HCT116 (cell line): ENCODE measurements around the gene MAP3K21. TPM values are rescaled to one million over a fixed set of nuclear protein-coding genes. Genes with fewer than 3 reads are reported as not detected.

Experiments used
- ATAC-seq: fragments of 200-7000 bp; cut with Tn5 transposase; 2 replicates; pipeline ENCODE4 v1.9.1; 2020; ENCODE audit warnings: mild to moderate bottlenecking, moderate library complexity
- BruUV-seq: library from RNA; stranded (reverse); fragments of 400-500 nt; replicated peaks from 2 replicates; lab custom pipeline; 2021; lab: Mats Ljungman, UMichigan
- CTCF ChIA-PET: fragments of 300-600 bp; sonication (Branson Sonifier 250); formaldehyde crosslinking; loops from one replicate; lab custom pipeline; 2021; ENCODE audit warnings: antibody characterized with exemption; lab: Charles Lee
- POLR2A ChIA-PET: fragments of 300-600, 350-600 bp; sonication (Branson Sonifier 250); formaldehyde crosslinking; loops from one replicate; lab custom pipeline; 2021; ENCODE audit warnings: antibody characterized with exemption; lab: Charles Lee
- RAD21 ChIA-PET, 2 experiments: fragments of 300-600 bp; sonication (Branson Sonifier 250); formaldehyde crosslinking; loops; one replicate each; lab custom pipeline; 2023; ENCODE audit warnings: low total read pairs in 2 of 2; ENCODE audit not compliant: uncharacterized antibody in 2 of 2, unreplicated experiment in 2 of 2, low non-redundant PET in 1 of 2; lab: Charles Lee
- DNase-seq: peaks from one replicate; pipeline ENCODE4 v3.0.0-alpha.2; 2010; ENCODE audit warnings: low read depth, low spot score
- H2AFZ ChIP-seq: fragments of 200-600 bp; shearing (Covaris generic), sonication (generic); 2 replicates; pipeline ENCODE4 v1.6.1; 2017; ENCODE audit warnings: low read depth, mixed run types, mixed read lengths, antibody characterized with exemption, low read length; ENCODE audit not compliant: poor library complexity, severe bottlenecking
- H3K27ac ChIP-seq: 2 replicates; pipeline ENCODE4 v1.5.1; 2012; ENCODE audit warnings: low read depth, low read length
- H3K27me3 ChIP-seq: fragments of 200-600 bp; sonication (generic); 2 replicates; pipeline ENCODE4 v1.6.1; 2016; ENCODE audit warnings: mixed run types, low read length, mixed read lengths; ENCODE audit not compliant: insufficient read depth
- H3K36me3 ChIP-seq, 2 experiments: fragments of 200-500 bp in 1 of 2; fragments of 200-600 bp in 1 of 2; sonication (Bioruptor generic) in 1 of 2; sonication (generic) in 1 of 2; 2 replicates each; pipeline versions ENCODE4 v1.5.1 to v1.6.1; 2014 to 2016; ENCODE audit warnings: low read length in 2 of 2, inconsistent platforms in 1 of 2, mixed read lengths in 1 of 2, mixed run types in 1 of 2; ENCODE audit not compliant: insufficient read depth in 2 of 2, control insufficient read depth in 1 of 2
- H3K4me1 ChIP-seq, 2 experiments: fragments of 200-600 bp in 1 of 2; sonication (generic) in 1 of 2; 2 replicates each; pipeline versions ENCODE4 v1.5.1 to v1.6.1; 2012 to 2017; ENCODE audit warnings: low read length in 2 of 2, inconsistent platforms in 1 of 2, mild to moderate bottlenecking in 1 of 2, mixed read lengths in 1 of 2, mixed run types in 1 of 2, moderate library complexity in 1 of 2; ENCODE audit not compliant: insufficient read depth in 2 of 2, control insufficient read depth in 1 of 2
- H3K4me2 ChIP-seq: fragments of 200-600 bp; sonication (generic); 2 replicates; pipeline ENCODE4 v1.6.1; 2017; ENCODE audit warnings: mixed run types, low read length, mixed read lengths
- H3K4me3 ChIP-seq, 2 experiments: fragments of 200-600 bp in 1 of 2; sonication (generic) in 1 of 2; replicated peaks in 1 of 2; 2 replicates each; pipeline ENCODE4 v1.5.1; 2011 to 2016; ENCODE audit warnings: low read length in 2 of 2, control low read depth in 1 of 2, low read depth in 1 of 2, mild to moderate bottlenecking in 1 of 2, mixed read lengths in 1 of 2, mixed run types in 1 of 2
- H3K79me2 ChIP-seq: fragments of 200-600 bp; sonication (generic); 2 replicates; pipeline ENCODE4 v1.6.1; 2017; ENCODE audit warnings: mild to moderate bottlenecking, mixed run types, low read length, moderate library complexity, mixed read lengths; ENCODE audit not compliant: insufficient read depth
- H3K9ac ChIP-seq: fragments of 200-600 bp; sonication (generic); 2 replicates; pipeline ENCODE4 v1.6.1; 2016; ENCODE audit warnings: low read length, mixed read lengths
- H3K9me2 ChIP-seq: fragments of 200-600 bp; sonication (generic), shearing (Covaris generic); 2 replicates; pipeline ENCODE4 v1.6.1; 2017; ENCODE audit warnings: mixed run types, mild to moderate bottlenecking, moderate library complexity; ENCODE audit not compliant: insufficient read depth
- H3K9me3 ChIP-seq, 2 experiments: fragments of 200-500 bp in 1 of 2; fragments of 200-600 bp in 1 of 2; sonication (Bioruptor generic) in 1 of 2; sonication (generic) in 1 of 2; 2 replicates each; pipeline ENCODE4 v1.6.1; 2014 to 2017; ENCODE audit warnings: low read length in 2 of 2, mixed read lengths in 2 of 2, inconsistent platforms in 1 of 2, low read depth in 1 of 2, mild to moderate bottlenecking in 1 of 2, mixed run types in 1 of 2, moderate library complexity in 1 of 2; ENCODE audit not compliant: control insufficient read depth in 1 of 2, insufficient read depth in 1 of 2
- H4K20me1 ChIP-seq: fragments of 200-600 bp; sonication (generic), shearing (Covaris generic); 2 replicates; pipeline ENCODE4 v1.6.1; 2017; ENCODE audit warnings: mixed run types, mild to moderate bottlenecking, moderate library complexity; ENCODE audit not compliant: insufficient read depth
- ATF3 ChIP-seq: IDR thresholded peaks from 2 replicates; pipeline ENCODE4 v1.6.1; 2012
- CBX3 ChIP-seq: IDR thresholded peaks from 2 replicates; pipeline ENCODE4 v1.6.1; 2012; ENCODE audit warnings: low read depth
- ELF1 ChIP-seq: IDR thresholded peaks from 2 replicates; pipeline ENCODE4 v1.6.1; 2012; ENCODE audit warnings: low read depth, borderline replicate concordance
- JUND ChIP-seq: IDR thresholded peaks from 2 replicates; pipeline ENCODE4 v1.6.1; 2012
- MAX ChIP-seq: IDR thresholded peaks from 2 replicates; pipeline ENCODE4 v1.6.1; 2012
- REST ChIP-seq: IDR thresholded peaks from 2 replicates; pipeline ENCODE4 v1.6.1; 2012; ENCODE audit warnings: low read depth
- SIN3A ChIP-seq: IDR thresholded peaks from 2 replicates; pipeline ENCODE4 v1.6.1; 2012; ENCODE audit warnings: low read depth
- SP1 ChIP-seq: IDR thresholded peaks from 2 replicates; pipeline ENCODE4 v1.6.1; 2012; ENCODE audit warnings: low read depth
- SRF ChIP-seq: IDR thresholded peaks from 2 replicates; pipeline ENCODE4 v1.6.1; 2012; ENCODE audit warnings: low read depth
- TCF7L2 ChIP-seq: IDR thresholded peaks from 2 replicates; pipeline ENCODE4 v1.7.0; 2011; ENCODE audit warnings: borderline replicate concordance, inconsistent platforms; ENCODE audit not compliant: insufficient read depth, insufficient read length; ENCODE audit errors: extremely low read depth
- ZFX ChIP-seq: fragments of 450-650 bp; IDR thresholded peaks from 2 replicates; pipeline ENCODE4 v1.6.1; 2017
- ZNF274 ChIP-seq: fragments of 200-500 bp; sonication (Bioruptor generic); IDR thresholded peaks from 2 replicates; pipeline ENCODE4 v1.6.1; 2014; ENCODE audit warnings: mild to moderate bottlenecking, low read depth, low read length, inconsistent platforms
- intact Hi-C: fragments of 100-400 bp; cut with micrococcal nuclease; formaldehyde crosslinking; loops from 2 replicates; pipeline ENCODE4 v1.10.0; 2022
- total RNA-seq: library from RNA; stranded (reverse); gene quantifications from one replicate; pipeline ENCODE4 v1.2.1, GENCODE V29; 2021; ENCODE audit not compliant: unreplicated experiment

MAP3K21 gene
- total RNA-seq, 1 experiment from 2014 or later = 19.1 TPM

DNA sequence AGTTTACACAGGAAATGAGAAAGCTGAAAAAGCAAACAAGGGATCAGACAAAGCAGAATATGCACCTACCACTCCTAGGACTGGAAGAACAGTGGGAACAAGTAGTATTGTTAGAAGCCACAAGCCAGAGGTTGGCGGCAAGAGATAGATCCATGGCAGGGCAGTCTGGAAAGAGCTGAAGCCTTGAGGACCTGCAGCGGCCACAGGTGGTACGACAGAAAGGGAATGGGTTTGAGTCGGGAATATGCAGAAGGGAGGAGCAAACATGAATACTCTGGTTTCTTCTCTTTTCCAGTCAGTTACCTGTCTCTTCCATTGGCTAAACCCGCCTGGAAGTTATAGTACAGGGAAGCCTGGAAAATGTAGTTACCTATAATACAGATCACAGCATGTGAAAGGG is 28.1 kb upstream of the MAP3K21 start:
- intact Hi-C loops = loop anchor here (10.0 kb wide), 1 partner anchor 605 kb away; the partner anchor contains the start of gene SLC35F3
- Histone ChIP-seq H3K4me1 (peaks cover 5 to 17% of the 10 kb centered on the region in 2 experiments; a peak in 3 of 4 replicates), H3K36me3 (no peaks in the 10 kb centered on the region), H2AFZ (no peak overlapping the region), H3K27me3 (no peaks in the 10 kb centered on the region), H3K9me2 (no peaks in the 10 kb centered on the region), H4K20me1 (no peaks in the 10 kb centered on the region), H3K79me2 (peaks cover 8% of the 10 kb centered on the region), H3K9me3 (no peaks in the 10 kb centered on the region), H3K27ac (no peak overlapping the region), H3K4me3 (no peak overlapping the region), H3K9ac (no peak overlapping the region), H3K4me2 (no peak overlapping the region)
- no peak for ATAC-seq
- TF ChIP-seq ELF1 (no peak), TCF7L2 (no peak), ZFX (no peak), SIN3A (no peak), ZNF274 (no peak), JUND (no peak), REST (no peak), SP1 (no peak), CBX3 (no peak), SRF (no peak), ATF3 (no peak), MAX (no peak)
- no TSS peak for BruUV-seq
- CTCF ChIA-PET = no interaction called here
- RAD21 ChIA-PET = no interaction called here
- DNase-seq = no peak
- POLR2A ChIA-PET = no interaction called here
